ENCODE measurements around the gene GPATCH2.
"Not testable (repeated sequence)": the region's sequence is repeated elsewhere in the genome, so short reads cannot be mapped to it uniquely, and the experiment has no call there.

GPATCH2 gene

GRCh38 chr1:217630711-217631591 is at the start of gene GPATCH2, which contains the start of gene SPATA17:
Gene GPATCH2 (minus strand): TSS chr1:217631090. CDS start chr1:217630971, 119 bp downstream.
Gene SPATA17 (plus strand): TSS chr1:217631344. CDS start chr1:217631379, 35 bp downstream.
- DNase-seq = peak; percentile 56 to 63

DNA sequence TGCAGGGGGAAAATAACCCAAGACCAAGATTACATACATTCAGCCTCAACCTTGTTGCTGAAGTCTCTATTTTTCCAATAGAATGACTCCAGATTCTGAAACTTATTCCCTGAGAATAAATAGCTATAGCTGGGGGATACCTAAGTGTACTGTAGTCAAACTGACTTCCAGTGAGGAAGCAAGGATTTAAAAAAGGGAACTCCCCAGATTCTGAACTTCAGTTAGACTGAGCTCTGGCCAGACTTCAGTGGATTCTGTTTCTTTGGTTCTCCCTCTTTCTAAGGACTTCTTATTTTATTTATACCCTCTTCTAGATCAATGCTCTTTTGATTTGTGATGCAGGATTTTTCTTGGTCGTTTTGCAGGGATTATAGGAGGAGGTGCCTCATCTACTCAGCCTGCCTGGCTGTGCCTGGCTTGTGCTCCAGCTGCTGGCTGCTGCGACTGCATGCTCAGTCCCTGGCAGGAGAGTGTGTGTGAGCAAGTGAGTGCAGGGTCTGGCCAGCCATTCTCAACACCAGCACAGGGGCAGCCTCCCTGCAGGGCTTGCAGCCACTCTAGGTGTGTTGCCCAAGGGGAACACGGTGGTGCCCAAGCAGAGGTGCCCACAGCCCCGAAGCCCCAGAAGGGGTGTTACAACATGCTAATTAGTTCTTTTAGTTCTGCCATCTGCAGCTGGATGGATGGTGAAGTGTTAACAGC is 43.3 kb upstream of the GPATCH2 start:
- DNase-seq = no peak

DNA sequence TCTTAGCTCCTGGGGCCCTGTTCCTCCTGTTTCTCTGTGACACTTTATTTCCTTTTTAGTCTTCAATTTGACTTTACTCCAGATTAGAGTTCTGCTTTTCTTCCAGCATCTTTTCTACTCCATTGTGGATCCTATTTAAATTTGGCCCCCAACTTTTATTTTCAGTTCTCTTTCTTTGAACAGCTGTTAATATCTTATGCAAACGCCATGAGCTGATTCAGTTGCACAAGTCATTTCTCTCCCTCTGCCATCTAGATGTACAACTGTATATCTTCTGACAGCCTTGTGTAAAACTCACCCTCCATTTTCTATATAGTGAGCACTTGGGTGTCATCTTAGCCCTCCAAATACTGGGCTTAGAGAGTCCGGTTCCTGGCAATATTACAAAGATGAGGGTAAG is 42.5 kb upstream of the GPATCH2 start:
- no peak for DNase-seq

DNA sequence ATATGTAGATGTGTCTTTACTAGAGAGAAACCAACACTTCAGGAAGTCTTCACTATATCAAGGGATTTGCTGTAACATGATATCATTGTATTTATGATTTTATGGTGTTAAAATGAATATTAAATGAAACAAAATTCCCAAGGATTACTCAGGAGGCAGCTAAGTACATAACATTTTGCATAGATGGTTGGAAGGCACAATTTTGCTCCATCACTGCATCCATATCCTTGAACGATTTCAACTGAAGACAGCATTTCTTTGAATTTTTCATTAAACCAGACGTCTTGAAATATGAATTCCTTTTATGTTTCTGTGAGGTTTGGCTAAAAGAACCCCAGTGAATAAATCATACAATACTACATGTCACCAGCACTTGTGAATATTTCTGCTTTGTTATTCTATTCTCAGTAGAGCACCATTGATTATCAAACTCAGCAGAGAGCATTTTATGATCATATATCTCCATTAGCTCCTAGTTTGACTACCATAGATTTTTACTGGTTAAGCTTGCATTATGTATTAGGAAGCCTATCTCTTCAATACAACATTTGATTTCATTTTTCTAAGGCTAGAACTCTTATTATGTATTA is 37.6 kb upstream of the GPATCH2 start:
- no peak for DNase-seq

DNA sequence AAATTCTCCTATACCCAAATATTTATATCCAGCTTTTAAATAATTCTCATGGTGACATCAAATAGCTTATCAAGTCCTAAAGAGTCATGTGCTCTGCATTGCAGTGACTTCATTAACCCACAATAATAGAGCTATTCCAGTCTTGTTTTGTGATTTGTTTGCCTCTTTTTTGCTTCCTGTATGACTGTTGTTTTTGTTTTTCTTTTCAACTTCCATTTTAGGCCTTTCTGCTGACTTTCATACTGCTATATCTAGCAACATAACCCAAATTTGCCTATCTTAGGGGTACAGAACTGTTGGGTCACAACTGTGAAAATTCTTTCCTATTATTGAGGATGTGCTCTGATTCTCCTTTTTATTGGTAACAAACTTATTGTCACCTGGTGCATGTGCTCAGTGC is 30.5 kb upstream of the GPATCH2 start:
- no peak for DNase-seq

DNA sequence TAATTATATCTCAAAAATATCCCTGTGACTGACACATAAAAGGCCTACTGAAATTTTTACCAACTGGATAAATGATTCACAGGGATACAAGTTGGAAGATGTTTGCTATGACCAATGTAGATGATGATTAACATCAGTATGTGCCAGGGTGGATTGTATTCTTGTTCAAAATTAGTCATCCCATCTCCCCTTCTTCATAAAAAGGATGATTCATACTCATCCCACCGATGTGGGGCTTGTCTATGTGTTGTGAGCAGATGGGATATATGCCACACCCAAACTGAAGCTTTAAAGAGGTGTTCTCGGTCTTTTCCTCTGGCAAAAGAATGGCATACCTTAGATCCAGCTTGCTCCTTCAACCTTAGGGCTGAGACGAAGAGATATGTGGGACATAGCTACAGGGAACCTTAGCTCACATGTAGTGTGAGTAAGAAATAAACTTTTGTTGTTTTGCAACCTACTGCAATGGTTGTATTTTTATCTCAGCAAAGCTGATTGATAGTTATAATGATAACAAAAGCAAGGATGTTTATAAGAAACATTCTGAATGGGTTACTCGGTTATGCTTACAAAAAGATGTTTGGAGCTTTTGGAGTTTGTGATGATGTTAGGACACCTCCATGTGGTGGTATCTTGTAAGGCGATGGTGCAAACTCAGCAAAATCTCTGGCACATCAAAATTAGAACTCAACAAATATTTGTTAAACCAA is 29.6 kb upstream of the GPATCH2 start:
- no peak for DNase-seq

- no peak for DNase-seq
Observed at GRCh38 chr1:217650674-217651073, 19.8 kb upstream of the GPATCH2 start.

GRCh38 chr1:217647791-217648190 is 16.9 kb upstream of the GPATCH2 start:
- no peak for DNase-seq

DNA sequence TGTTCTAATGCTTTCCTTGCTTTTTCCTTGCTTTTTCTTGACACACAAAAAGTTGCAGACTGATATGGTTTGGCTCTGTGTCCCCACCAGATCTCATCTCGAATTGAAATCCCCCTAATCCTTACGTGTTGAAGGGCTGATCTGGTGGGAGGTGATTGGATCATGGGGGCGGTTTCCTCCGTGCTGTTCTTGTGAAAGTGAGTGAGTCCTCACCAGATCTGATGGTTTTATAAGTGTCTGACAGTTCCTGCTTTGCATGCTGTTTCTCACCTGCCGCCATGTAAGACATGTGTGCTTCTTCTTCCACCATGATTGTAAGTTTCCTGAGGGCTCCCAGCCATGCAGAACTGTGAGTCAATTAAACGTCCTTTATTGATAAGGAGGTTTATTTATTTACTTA is 11.6 kb upstream of the GPATCH2 start:
- DNase-seq = no peak

DNA sequence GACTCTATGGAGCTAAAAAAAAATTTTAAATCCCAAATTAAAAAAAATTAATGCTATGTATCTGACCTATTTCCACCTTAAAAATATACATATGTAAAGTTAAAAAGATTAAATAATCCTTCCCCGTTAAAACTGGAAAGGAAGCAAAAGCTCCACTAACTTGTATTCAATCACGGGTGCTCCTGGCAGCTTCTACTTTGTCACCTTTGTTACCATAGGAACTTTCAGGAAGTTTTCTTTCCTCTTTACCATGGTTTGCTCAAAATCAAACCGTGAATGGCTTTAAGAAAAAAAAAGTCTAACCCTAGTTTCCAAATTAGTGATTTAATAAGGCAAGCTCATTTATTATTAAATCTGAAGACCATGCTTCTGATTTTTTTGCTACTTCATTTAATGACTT is 3.5 kb downstream of the GPATCH2 start:
- no peak for DNase-seq

DNA sequence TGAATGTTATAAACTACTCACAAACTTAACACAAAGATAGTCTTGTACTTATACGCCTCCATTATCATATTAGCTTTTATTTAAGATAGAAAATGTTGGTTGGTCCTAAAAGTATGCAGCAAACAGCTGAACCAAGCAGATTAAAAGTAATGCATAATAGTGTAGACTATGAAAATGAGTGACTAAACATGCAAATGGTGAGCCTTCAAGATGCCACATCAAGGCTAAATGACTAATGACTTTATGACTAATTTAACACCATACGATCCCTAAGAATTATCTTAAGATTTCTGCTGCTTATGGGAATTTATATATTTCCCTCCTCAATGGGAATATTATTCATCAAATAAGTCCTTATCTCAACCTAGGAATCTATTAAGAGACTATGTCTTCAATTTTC is 4.6 kb downstream of the GPATCH2 start:
- no peak for DNase-seq

DNA sequence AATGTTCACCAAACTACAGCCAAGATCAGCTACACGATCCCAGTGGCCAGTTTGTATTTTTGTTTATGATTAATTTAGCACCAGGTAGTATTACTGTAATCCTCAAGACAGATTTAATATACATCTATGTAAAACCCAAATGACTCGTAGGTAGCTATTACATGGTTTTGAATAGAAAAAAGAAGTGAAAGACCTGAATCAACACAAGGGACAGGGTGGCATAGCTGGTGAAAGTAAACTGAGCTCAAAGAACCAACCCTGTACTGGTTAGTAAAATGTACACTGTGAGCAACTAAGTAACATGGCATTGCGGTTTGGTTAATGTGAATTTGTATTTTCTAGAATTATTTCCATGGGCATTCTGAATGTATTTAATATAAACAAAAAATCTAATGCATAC is 8.8 kb downstream of the GPATCH2 start:
- DNase-seq = no peak

GRCh38 chr1:217620814-217621213 is 10.1 kb downstream of the GPATCH2 start:
- DNase-seq = no peak

DNA sequence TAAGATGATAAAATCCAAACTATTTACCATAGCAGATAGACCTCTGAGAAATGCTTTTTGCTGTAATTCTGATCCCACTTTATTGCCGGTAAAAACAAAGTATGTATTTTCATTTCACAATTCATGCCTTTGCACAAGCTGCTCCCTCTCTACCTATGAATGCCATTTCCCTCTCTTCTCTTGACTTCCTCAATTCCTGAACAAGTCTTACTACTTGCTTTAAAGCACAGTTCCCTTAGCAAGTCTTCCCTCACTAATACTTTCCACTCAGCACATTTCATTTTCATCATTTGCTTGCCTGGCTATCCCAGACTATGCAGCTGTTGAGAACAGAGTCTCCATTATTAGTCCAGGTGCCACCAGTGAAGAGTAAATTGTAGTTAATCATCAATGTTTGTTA is 13.8 kb downstream of the GPATCH2 start:
- DNase-seq = no peak

- DNase-seq = no peak
Observed at GRCh38 chr1:217614200-217614712, 16.6 kb downstream of the GPATCH2 start.

GRCh38 chr1:217605390-217605789 is 25.5 kb downstream of the GPATCH2 start:
- no peak for DNase-seq

DNA sequence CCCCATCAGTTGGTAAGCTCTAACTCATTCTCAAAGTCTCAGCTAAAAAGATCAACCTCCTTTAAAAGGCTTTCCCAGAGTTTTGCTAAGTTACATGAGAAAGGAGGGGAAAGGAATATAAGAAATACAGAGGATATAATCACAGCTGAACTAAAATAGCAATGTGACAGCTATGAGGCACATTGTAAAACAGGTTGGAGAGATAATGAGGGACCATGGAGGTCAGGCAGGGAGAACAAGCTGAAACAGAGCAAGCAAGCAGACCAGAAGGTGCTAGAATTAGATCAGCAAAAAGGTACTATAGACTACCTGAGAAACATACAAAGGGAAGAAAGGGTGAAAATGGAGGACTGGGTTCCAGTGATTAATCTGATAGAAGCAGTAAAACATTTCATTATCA is 28.5 kb downstream of the GPATCH2 start:
- DNase-seq = no peak

- no peak for DNase-seq
Observed at GRCh38 chr1:217599154-217599553, 31.7 kb downstream of the GPATCH2 start.

DNA sequence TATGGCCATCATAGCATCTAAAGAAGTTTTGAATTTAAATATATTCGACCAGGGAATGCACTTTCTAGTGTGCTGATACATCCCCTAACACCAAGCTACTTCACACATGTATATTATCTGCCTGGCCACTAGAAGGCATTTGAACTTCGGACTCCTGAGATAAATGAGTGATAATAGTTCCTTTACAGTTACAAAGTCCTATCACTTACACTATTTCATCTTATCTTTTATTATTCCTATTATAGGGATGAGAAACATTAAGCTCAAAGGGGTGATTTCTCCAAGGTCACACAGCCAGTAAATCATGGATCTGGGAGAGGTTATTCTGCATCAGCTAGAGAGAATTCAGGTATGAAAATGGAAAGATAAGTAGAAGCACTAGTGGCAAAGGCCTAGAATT is 40.3 kb downstream of the GPATCH2 start:
- no peak for DNase-seq

GRCh38 chr1:217586586-217586985 is 44.3 kb downstream of the GPATCH2 start:
- DNase-seq = no peak

DNA sequence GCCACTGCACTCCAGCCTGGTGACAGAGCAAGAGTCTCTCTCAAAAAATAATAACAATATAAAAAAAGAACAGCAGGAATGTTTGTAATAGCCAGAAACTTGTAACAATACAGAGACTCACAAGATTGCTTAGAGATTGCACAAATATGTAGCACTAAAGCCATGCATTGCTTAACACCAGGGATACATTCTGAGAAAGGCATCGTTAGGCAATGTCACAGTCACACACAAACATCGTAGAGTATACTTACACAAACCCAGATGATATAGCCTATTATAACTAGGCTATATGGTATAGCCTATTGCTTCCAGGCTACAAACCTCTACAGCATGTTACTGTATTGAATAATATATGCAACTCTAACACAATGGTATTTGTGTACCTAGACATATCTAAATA is 45.3 kb downstream of the GPATCH2 start:
- no peak for DNase-seq

- DNase-seq = not testable (repeated sequence)
Observed at GRCh38 chr1:217584286-217584811, 46.5 kb downstream of the GPATCH2 start.

- DNase-seq = no peak
Observed at GRCh38 chr1:217577336-217577735, 53.6 kb downstream of the GPATCH2 start.

All from stimulated activated CD4-positive, alpha-beta T cell treated with anti-CD3 and anti-CD28 coated beads, Interleukin-2, amount 100 ng/mL, for 48 hours (primary cell).